Measurements from ENCODE around the gene SNAP91.

SNAP91 gene

DNA sequence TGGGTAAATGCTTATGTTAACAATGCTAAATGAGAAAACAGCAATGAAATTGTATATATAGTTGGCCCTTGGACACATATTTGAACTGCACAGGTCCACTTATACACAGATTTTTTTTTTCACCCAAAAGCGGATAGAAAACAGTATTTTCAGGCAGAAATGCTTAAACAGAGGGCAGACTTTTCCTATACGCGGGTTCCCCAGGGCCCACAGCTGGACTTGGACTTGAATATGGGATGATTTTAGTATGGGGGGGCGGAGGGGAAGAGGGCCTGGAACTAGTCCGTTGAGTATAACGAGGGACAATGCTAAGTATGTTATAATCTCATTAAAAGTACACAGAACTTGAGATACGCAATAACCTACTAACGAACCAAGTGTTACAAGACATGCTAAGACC is 197.6 kb downstream of the SNAP91 start:
- WGBS (ENCODE audit: insufficient coverage) = 100% methylated on average over 4 of the region's 8 CpGs
- ChIA-PET CTCF (interaction anchor here (1.1 to 7.3 kb wide), 10 partner anchors 15 to 444 kb away, joined by 3 to 211 read pairs (median 4); partner anchors contain the start of genes DOP1A and ME1), POLR2A (no interaction called here)
- no peak for DNase-seq
- Histone ChIP-seq H3K9me3 (ENCODE audit: control extremely low read depth in 1 of 5, control insufficient read depth in 4 of 5, insufficient read depth in 2 of 5, low read depth in 1 of 5, low read length in 4 of 5) (no peaks in the 10 kb centered on the region), H3K4me3 (ENCODE audit: control insufficient read depth in 1 of 7, extremely low read depth in 1 of 7, insufficient read depth in 4 of 7, low read depth in 2 of 7, low read length in 6 of 7) (no peak overlapping the region), H3K27me3 (replicated peaks in 2 of 5; ENCODE audit: control insufficient read depth in 4 of 5, insufficient read depth in 5 of 5, low read length in 4 of 5) (peaks cover 3 to 31% (median 18%) of the 10 kb centered on the region in 5 experiments), H3K36me3 (ENCODE audit: control insufficient read depth in 4 of 4, insufficient read depth in 4 of 4, low read length in 3 of 4) (no peaks in the 10 kb centered on the region), H3K4me1 (ENCODE audit: control extremely low read depth in 1 of 4, control insufficient read depth in 4 of 4, insufficient read depth in 4 of 4, low read length in 3 of 4) (peaks cover 0 to 12% (median 8%) of the 10 kb centered on the region in 4 experiments), H3K27ac (ENCODE audit: insufficient read depth in 1 of 2, low read depth in 1 of 2, low read length in 2 of 2, poor library complexity in 1 of 2, severe bottlenecking in 2 of 2) (no peak overlapping the region)

DNA sequence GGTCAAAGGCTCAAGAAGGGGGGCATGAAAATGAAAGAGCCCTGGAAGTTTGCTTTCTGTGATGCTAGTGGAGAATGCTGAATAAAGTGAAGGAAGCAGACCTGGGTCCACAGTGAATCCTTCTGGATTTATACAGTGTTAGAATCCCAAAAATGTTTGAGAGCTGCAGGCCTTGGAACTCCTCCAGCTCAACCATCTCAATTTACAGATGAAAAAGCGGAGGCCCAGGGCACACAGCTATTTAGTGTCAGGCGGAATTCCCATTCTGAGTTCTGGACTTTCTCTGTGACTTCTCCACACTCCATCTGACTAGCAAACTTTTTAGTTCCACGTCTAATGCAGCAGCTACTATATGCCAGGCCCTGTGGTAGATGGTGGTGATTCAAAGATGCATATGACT is 198.1 kb downstream of the SNAP91 start:
- Histone ChIP-seq H3K4me3 (ENCODE audit: control insufficient read depth in 1 of 7, extremely low read depth in 1 of 7, insufficient read depth in 4 of 7, low read depth in 2 of 7, low read length in 6 of 7) (no peak overlapping the region), H3K4me1 (ENCODE audit: control extremely low read depth in 1 of 4, control insufficient read depth in 4 of 4, insufficient read depth in 4 of 4, low read length in 3 of 4) (peaks cover 0 to 12% (median 8%) of the 10 kb centered on the region in 4 experiments), H3K36me3 (ENCODE audit: control insufficient read depth in 4 of 4, insufficient read depth in 4 of 4, low read length in 3 of 4) (no peaks in the 10 kb centered on the region), H3K27ac (ENCODE audit: insufficient read depth in 1 of 2, low read depth in 1 of 2, low read length in 2 of 2, poor library complexity in 1 of 2, severe bottlenecking in 2 of 2) (no peak overlapping the region), H3K9me3 (ENCODE audit: control extremely low read depth in 1 of 5, control insufficient read depth in 4 of 5, insufficient read depth in 2 of 5, low read depth in 1 of 5, low read length in 4 of 5) (no peaks in the 10 kb centered on the region), H3K27me3 (replicated peaks in 2 of 5; ENCODE audit: control insufficient read depth in 4 of 5, insufficient read depth in 5 of 5, low read length in 4 of 5) (peaks cover 3 to 31% (median 18%) of the 10 kb centered on the region in 5 experiments)
- ChIA-PET POLR2A (no interaction called here), CTCF (interaction anchor here (1.1 to 7.3 kb wide), 7 partner anchors 18 to 444 kb away, joined by 3 to 211 read pairs (median 5); partner anchors contain the start of genes DOP1A and ME1)
- WGBS (ENCODE audit: insufficient coverage) = 100% methylated on average over 2 of the region's 3 CpGs
- no peak for DNase-seq

GRCh38 chr6:83509441-83509840 is 199.5 kb downstream of the SNAP91 start:
- Histone ChIP-seq H3K4me1 (ENCODE audit: control extremely low read depth in 1 of 4, control insufficient read depth in 4 of 4, insufficient read depth in 4 of 4, low read length in 3 of 4) (peaks cover 0 to 12% (median 8%) of the 10 kb centered on the region in 4 experiments), H3K36me3 (ENCODE audit: control insufficient read depth in 4 of 4, insufficient read depth in 4 of 4, low read length in 3 of 4) (no peaks in the 10 kb centered on the region), H3K27me3 (replicated peaks in 2 of 5; ENCODE audit: control insufficient read depth in 4 of 5, insufficient read depth in 5 of 5, low read length in 4 of 5) (peaks cover 3 to 31% (median 15%) of the 10 kb centered on the region in 5 experiments), H3K27ac (ENCODE audit: insufficient read depth in 1 of 2, low read depth in 1 of 2, low read length in 2 of 2, poor library complexity in 1 of 2, severe bottlenecking in 2 of 2) (no peak overlapping the region), H3K4me3 (ENCODE audit: control insufficient read depth in 1 of 7, extremely low read depth in 1 of 7, insufficient read depth in 4 of 7, low read depth in 2 of 7, low read length in 6 of 7) (no peak overlapping the region), H3K9me3 (ENCODE audit: control extremely low read depth in 1 of 5, control insufficient read depth in 4 of 5, insufficient read depth in 2 of 5, low read depth in 1 of 5, low read length in 4 of 5) (no peaks in the 10 kb centered on the region)
- ChIA-PET CTCF (interaction anchor here (1.3 to 7.3 kb wide), 3 partner anchors 57 to 289 kb away, joined by 3 to 211 read pairs (median 162); no protein-coding TSS in a partner anchor), POLR2A (no interaction called here)
- DNase-seq = no peak
- 83% methylated on average over 1 of the region's 1 CpG for WGBS (ENCODE audit: insufficient coverage)

GRCh38 chr6:83505356-83505755 is 203.5 kb downstream of the SNAP91 start:
- WGBS (ENCODE audit: insufficient coverage) = 98% methylated on average over 4 of the region's 4 CpGs
- no peak overlapping the region for H3K27ac ChIP-seq (ENCODE audit: insufficient read depth in 1 of 2, low read depth in 1 of 2, low read length in 2 of 2, poor library complexity in 1 of 2, severe bottlenecking in 2 of 2)
- POLR2A ChIA-PET = no interaction called here
- no peaks in the 10 kb centered on the region for H3K4me1 ChIP-seq (ENCODE audit: control extremely low read depth in 1 of 4, control insufficient read depth in 4 of 4, insufficient read depth in 4 of 4, low read length in 3 of 4)
- no peak overlapping the region for H3K4me3 ChIP-seq (ENCODE audit: control insufficient read depth in 1 of 7, extremely low read depth in 1 of 7, insufficient read depth in 4 of 7, low read depth in 2 of 7, low read length in 6 of 7)
- DNase-seq = no peak
- CTCF ChIA-PET = interaction anchor here (1.3 to 3.5 kb wide), 3 partner anchors 9 to 276 kb away, joined by 3 to 21 read pairs (median 4); no protein-coding TSS in a partner anchor
- peaks cover 0 to 2% (median 0%) of the 10 kb centered on the region in 5 experiments for H3K9me3 ChIP-seq (ENCODE audit: control extremely low read depth in 1 of 5, control insufficient read depth in 4 of 5, insufficient read depth in 2 of 5, low read depth in 1 of 5, low read length in 4 of 5)
- no peaks in the 10 kb centered on the region for H3K27me3 ChIP-seq (replicated peaks in 2 of 5; ENCODE audit: control insufficient read depth in 4 of 5, insufficient read depth in 5 of 5, low read length in 4 of 5)
- no peaks in the 10 kb centered on the region for H3K36me3 ChIP-seq (ENCODE audit: control insufficient read depth in 4 of 4, insufficient read depth in 4 of 4, low read length in 3 of 4)

All from common myeloid progenitor, CD34-positive (primary cell).